ENCODE measurements around the gene MYO3B.

MYO3B gene

GRCh38 chr2:170485254-170486026 lies 307.5 kb downstream of the MYO3B start:
- DNase-seq = no peak

- no peak for DNase-seq
Observed at GRCh38 chr2:170486730-170487129, 308.8 kb downstream of the MYO3B start.

GRCh38 chr2:170488807-170489206 lies 310.9 kb downstream of the MYO3B start:
- no peak for DNase-seq

GRCh38 chr2:170492010-170492409 lies 314.1 kb downstream of the MYO3B start:
- DNase-seq = no peak

GRCh38 chr2:170493426-170494097 lies 315.6 kb downstream of the MYO3B start:
- DNase-seq = peak; percentile 56

- no peak for DNase-seq
Observed at GRCh38 chr2:170495896-170496295, 317.9 kb downstream of the MYO3B start.

GRCh38 chr2:170498619-170499018 lies 320.7 kb downstream of the MYO3B start:
- DNase-seq = no peak

GRCh38 chr2:170500104-170500503 lies 322.2 kb downstream of the MYO3B start:
- no peak for DNase-seq

- no peak for DNase-seq
Observed at GRCh38 chr2:170500770-170501169, 322.8 kb downstream of the MYO3B start.

GRCh38 chr2:170501421-170502043 lies 323.6 kb downstream of the MYO3B start:
- no peak for DNase-seq

- DNase-seq = no peak
Observed at GRCh38 chr2:170502361-170503130, 324.6 kb downstream of the MYO3B start.

GRCh38 chr2:170503563-170503962 lies 325.6 kb downstream of the MYO3B start:
- no peak for DNase-seq

GRCh38 chr2:170503971-170504809 lies 326.2 kb downstream of the MYO3B start:
- DNase-seq = no peak

- DNase-seq = no peak
Observed at GRCh38 chr2:170504810-170505145, 326.8 kb downstream of the MYO3B start.

- no peak for DNase-seq
Observed at GRCh38 chr2:170505631-170506275, 327.8 kb downstream of the MYO3B start.

GRCh38 chr2:170509452-170510193 lies 331.7 kb downstream of the MYO3B start:
- DNase-seq = no peak

- no peak for DNase-seq
Observed at GRCh38 chr2:170512266-170512665, 334.3 kb downstream of the MYO3B start.

- no peak for DNase-seq
Observed at GRCh38 chr2:170514140-170514539, 336.2 kb downstream of the MYO3B start.

GRCh38 chr2:170517538-170517937 lies 339.6 kb downstream of the MYO3B start:
- DNase-seq = no peak

- DNase-seq = no peak
Observed at GRCh38 chr2:170518911-170519310, 341.0 kb downstream of the MYO3B start.

GRCh38 chr2:170521299-170521698 lies 343.4 kb downstream of the MYO3B start:
- no peak for DNase-seq

Measured in EL (cell line).